ENCODE results near the gene DENND4A. TPM values are rescaled to one million over a fixed set of nuclear protein-coding genes. Genes with fewer than 3 reads are reported as not detected.
"Not testable (repeated sequence)": the region's sequence is repeated elsewhere in the genome, so short reads cannot be mapped to it uniquely, and the experiment has no call there.

Gene DENND4A
- total RNA-seq, 1 experiment from 2014 or later: 2.9 TPM

DNA sequence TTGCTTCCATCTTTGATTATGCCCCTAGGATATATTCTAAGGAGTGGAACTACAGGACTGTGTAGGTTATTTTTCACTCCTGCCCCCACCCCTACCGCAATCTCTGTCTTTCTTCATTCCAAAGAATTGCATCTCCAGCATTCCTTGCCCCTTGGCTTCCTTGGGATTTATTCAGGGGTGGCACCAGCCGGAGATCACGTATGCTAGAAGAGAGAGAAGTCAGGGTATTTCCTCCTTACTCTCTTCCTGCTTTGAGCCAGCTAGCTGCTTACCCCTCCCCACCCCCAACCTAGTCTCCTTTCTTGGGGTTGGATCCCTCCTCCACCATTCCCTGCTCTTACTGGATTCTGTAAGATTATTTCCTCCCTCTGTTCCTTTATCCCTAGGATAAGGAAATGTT is 35.0 kb upstream of the DENND4A start:
- H3K27me3 ChIP-seq (ENCODE audit: control insufficient read depth, insufficient read depth, low read length): no peaks in the 10 kb centered on the region
- H3K4me3 ChIP-seq (ENCODE audit: insufficient read depth, low read depth, low read length): no peak overlapping the region
- no peak for DNase-seq
- no peaks in the 10 kb centered on the region for H3K36me3 ChIP-seq (replicated peaks; ENCODE audit: control insufficient read depth, insufficient read depth, low read length)

DNA sequence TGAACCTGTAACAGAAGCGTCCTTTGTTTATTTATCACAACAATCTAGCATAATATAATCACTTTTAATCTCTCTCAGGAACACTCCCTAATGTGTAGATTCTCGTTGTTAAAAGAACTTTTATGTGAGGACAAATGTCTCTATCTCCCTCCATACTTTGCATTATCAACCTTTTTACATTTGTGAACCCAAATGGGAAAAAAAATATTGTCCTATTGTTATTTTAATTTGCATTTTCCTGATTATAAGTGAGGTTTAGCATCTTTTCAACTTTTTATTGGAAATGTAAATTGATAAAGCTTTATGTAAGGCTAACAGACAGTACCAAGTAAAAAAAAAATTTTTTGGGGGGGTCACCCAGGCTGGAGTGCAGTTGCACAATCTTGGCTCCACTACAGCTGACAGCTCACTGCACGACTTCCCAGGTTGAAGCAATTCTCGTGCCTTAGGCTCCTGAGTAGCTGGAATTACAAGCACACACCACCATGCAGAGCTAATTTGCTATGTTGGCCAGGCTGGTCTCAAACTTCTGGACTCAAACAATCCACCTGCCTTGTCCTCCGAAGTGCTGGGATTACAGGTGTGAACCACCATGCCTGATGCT is 33.0 kb upstream of the DENND4A start:
- no peaks in the 10 kb centered on the region for H3K27me3 ChIP-seq (ENCODE audit: control insufficient read depth, insufficient read depth, low read length)
- no peaks in the 10 kb centered on the region for H3K36me3 ChIP-seq (replicated peaks; ENCODE audit: control insufficient read depth, insufficient read depth, low read length)
- no peak for DNase-seq
- no peak overlapping the region for H3K4me3 ChIP-seq (ENCODE audit: insufficient read depth, low read depth, low read length)

GRCh38 chr15:65824031-65824743 is 32.1 kb upstream of the DENND4A start:
- DNase-seq: peak; percentile 47
- H3K4me3 ChIP-seq (ENCODE audit: insufficient read depth, low read depth, low read length): no peak overlapping the region
- no peaks in the 10 kb centered on the region for H3K36me3 ChIP-seq (replicated peaks; ENCODE audit: control insufficient read depth, insufficient read depth, low read length)
- no peaks in the 10 kb centered on the region for H3K27me3 ChIP-seq (ENCODE audit: control insufficient read depth, insufficient read depth, low read length)

- H3K4me3 ChIP-seq (ENCODE audit: insufficient read depth, low read depth, low read length): no peak overlapping the region
- no peaks in the 10 kb centered on the region for H3K27me3 ChIP-seq (ENCODE audit: control insufficient read depth, insufficient read depth, low read length)
- no peak for DNase-seq
- H3K36me3 ChIP-seq (replicated peaks; ENCODE audit: control insufficient read depth, insufficient read depth, low read length): no peaks in the 10 kb centered on the region
Measured at GRCh38 chr15:65822316-65822715, 30.2 kb upstream of the DENND4A start.

GRCh38 chr15:65821070-65821469 is 29.0 kb upstream of the DENND4A start:
- no peak overlapping the region for H3K4me3 ChIP-seq (ENCODE audit: insufficient read depth, low read depth, low read length)
- DNase-seq: no peak

DNA sequence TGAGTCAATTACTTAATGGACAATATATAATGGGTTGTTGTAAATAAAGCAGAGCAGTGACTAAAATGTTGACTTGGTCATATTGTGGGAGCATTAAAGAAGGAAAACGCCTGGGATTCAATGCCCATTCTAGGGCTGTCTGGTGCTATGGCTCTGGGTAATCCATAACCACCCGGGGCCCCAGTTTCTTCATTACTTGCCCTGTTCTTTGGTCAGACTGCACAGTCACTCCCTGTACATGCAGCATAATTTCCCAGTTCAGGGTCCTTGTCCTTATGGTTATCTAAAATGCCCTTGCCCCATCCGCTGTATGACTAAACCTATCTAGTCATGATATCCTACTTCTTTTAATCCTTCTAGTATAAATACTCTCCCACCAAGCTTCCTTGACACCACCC is 27.5 kb upstream of the DENND4A start:
- no peaks in the 10 kb centered on the region for H3K36me3 ChIP-seq (replicated peaks; ENCODE audit: control insufficient read depth, insufficient read depth, low read length)
- DNase-seq: no peak
- H3K27me3 ChIP-seq (ENCODE audit: control insufficient read depth, insufficient read depth, low read length): no peaks in the 10 kb centered on the region
- no peak overlapping the region for H3K4me3 ChIP-seq (ENCODE audit: insufficient read depth, low read depth, low read length)

More at GRCh38 chr15:65821070-65821469, 29.0 kb upstream of the DENND4A start:
- Histone ChIP-seq H3K27me3 (ENCODE audit: control insufficient read depth, insufficient read depth, low read length) (no peaks in the 10 kb centered on the region), H3K36me3 (replicated peaks; ENCODE audit: control insufficient read depth, insufficient read depth, low read length) (no peaks in the 10 kb centered on the region)

GRCh38 chr15:65818927-65819562 is 27.0 kb upstream of the DENND4A start:
- no peaks in the 10 kb centered on the region for H3K36me3 ChIP-seq (replicated peaks; ENCODE audit: control insufficient read depth, insufficient read depth, low read length)
- no peaks in the 10 kb centered on the region for H3K27me3 ChIP-seq (ENCODE audit: control insufficient read depth, insufficient read depth, low read length)
- DNase-seq: no peak
- H3K4me3 ChIP-seq (ENCODE audit: insufficient read depth, low read depth, low read length): no peak overlapping the region

DNA sequence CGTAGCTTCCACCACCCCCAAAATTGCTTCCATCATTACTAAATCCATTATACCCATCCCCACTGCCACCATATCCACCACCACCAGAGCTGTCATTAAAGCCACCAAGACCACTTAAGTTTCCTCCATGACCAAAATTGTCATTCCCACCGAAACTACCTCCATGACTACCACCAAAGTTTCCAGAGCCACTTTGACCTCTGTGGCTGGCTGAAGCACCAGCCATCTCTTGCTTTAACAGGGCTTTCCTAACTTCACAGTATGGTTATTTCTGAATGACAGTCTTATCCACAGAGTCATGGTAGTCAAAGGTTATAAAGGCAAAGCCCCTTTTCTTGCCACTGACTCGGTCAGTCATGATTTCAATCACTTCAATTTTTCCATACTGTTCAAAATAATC is 24.3 kb upstream of the DENND4A start:
- no peak for DNase-seq
- Histone ChIP-seq H3K27me3 (ENCODE audit: control insufficient read depth, insufficient read depth, low read length) (no peaks in the 10 kb centered on the region), H3K36me3 (replicated peaks; ENCODE audit: control insufficient read depth, insufficient read depth, low read length) (no peaks in the 10 kb centered on the region), H3K4me3 (ENCODE audit: insufficient read depth, low read depth, low read length) (no peak overlapping the region)

DNA sequence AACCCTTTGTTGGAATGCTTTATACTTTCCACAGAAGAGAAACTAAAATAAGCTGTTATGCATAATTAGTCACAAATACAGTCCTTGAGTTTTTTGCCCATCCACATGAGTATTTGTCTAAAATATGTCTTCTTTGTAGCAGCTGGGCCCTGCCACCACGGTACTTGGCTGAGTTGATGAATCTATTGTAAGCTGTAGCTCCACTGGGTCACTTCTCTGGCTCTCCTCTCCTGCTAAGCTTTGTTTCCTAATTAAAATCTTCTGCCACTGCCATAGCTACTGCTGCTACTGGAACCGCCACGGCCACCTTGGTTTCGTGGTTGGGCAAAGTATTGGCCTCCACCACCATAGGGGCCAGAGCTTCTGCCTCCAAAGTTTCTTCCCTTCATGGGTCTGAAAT is 23.9 kb upstream of the DENND4A start:
- not testable (repeated sequence) for H3K4me3 ChIP-seq (ENCODE audit: insufficient read depth, low read depth, low read length); H3K27me3 ChIP-seq (ENCODE audit: control insufficient read depth, insufficient read depth, low read length); DNase-seq; H3K36me3 ChIP-seq (replicated peaks; ENCODE audit: control insufficient read depth, insufficient read depth, low read length)

DNA sequence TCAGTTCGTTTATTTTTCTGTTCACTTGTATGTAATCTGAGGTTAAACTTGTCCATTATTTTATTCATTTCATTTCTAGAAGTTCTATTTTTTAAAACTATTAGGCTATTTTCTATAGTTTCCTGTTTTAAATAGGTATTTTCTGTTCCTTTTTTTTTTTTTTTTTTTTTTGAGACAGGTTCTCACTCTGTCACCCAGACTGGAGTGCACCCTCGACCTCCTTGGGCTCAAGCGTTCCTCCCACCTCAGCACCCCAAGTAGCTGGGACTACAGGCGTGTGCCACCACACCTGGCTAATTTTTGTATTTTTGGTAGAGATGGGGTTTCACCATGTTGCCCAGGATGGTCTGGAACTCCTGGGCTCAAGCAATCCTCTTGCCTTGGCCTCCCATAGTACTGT is 22.2 kb upstream of the DENND4A start:
- H3K36me3 ChIP-seq (replicated peaks; ENCODE audit: control insufficient read depth, insufficient read depth, low read length); H3K4me3 ChIP-seq (ENCODE audit: insufficient read depth, low read depth, low read length); H3K27me3 ChIP-seq (ENCODE audit: control insufficient read depth, insufficient read depth, low read length); DNase-seq: not testable (repeated sequence)

GRCh38 chr15:65812916-65813315 is 20.8 kb upstream of the DENND4A start:
- no peak for DNase-seq
- Histone ChIP-seq H3K4me3 (ENCODE audit: insufficient read depth, low read depth, low read length) (no peak overlapping the region), H3K27me3 (ENCODE audit: control insufficient read depth, insufficient read depth, low read length) (no peaks in the 10 kb centered on the region), H3K36me3 (replicated peaks; ENCODE audit: control insufficient read depth, insufficient read depth, low read length) (no peaks in the 10 kb centered on the region)

DNA sequence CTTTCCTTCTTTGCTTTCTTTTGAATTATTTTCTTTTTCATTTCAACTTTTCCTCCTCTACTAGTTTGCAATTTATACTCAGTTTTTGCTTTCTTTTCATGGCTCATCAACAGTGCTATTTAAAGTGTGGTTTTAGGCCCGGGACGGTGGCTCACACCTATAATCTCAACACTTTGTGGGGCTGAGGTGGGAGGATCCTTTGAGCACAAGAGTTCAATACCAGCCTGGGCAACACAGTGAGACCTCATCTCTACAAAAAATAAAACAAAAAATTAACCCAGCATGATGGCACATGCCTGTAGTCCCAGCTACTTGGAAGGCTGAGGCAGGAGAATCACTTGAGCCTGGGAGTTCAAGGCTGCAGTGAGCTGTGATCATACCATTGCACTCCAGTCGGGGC is 20.4 kb upstream of the DENND4A start:
- Histone ChIP-seq H3K36me3 (replicated peaks; ENCODE audit: control insufficient read depth, insufficient read depth, low read length) (no peaks in the 10 kb centered on the region), H3K27me3 (ENCODE audit: control insufficient read depth, insufficient read depth, low read length) (no peaks in the 10 kb centered on the region), H3K4me3 (ENCODE audit: insufficient read depth, low read depth, low read length) (no peak overlapping the region)
- DNase-seq: no peak

DNA sequence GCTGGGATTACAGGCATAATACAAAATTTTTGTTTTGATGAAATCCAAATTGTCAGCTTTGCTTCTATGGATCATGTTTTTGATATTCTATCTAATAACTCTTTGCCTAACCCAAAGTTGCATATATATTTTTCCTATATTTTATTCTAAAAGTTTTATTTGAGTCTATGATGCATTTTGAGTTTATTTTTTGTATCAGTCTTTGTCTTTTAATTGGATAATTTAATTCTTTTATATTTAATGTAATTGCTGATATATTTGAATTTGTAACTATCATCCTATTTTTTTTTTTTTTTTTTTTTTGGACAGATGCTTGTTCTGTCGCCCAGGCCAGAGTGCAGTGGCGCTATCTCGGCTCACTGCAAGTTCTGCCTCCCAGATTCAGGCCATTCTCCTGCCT is 19.7 kb upstream of the DENND4A start:
- DNase-seq: no peak
- H3K27me3 ChIP-seq (ENCODE audit: control insufficient read depth, insufficient read depth, low read length): no peaks in the 10 kb centered on the region
- H3K4me3 ChIP-seq (ENCODE audit: insufficient read depth, low read depth, low read length): no peak overlapping the region
- no peaks in the 10 kb centered on the region for H3K36me3 ChIP-seq (replicated peaks; ENCODE audit: control insufficient read depth, insufficient read depth, low read length)

DNA sequence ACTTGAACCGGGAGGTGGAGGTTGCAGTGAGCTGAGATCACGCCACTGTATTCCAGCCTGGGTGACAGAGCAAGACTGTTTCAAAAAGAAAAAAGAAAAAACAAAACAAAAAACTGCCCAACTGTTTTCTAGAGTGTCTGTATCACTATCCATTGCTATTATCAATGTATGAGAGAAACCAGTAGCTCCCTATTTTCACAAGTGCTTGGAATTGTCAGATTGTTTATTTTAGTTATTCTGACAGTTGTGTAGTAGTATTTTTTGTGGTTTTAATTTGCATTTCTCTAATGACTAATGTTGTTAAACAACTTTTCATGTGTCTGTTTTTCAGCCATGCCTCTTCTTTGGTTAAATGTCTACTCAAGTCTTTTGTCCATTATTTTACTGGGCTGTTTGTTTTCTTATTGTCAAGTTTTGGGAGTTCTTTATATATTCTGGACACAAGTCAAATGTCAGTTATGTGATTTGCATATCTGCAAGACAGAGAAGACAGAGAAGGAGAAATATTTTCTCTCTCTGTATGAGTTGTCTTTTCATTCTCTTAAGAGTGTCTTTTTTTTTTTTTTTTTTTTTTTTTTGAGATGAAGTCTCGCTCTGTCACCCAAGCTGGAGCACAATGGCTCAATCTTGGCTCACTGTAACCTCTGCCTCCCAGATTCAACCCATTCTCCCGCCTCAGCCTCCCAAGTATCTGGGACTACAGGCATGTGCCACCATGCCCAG is 19.1 kb upstream of the DENND4A start:
- H3K4me3 ChIP-seq (ENCODE audit: insufficient read depth, low read depth, low read length); DNase-seq; H3K36me3 ChIP-seq (replicated peaks; ENCODE audit: control insufficient read depth, insufficient read depth, low read length); H3K27me3 ChIP-seq (ENCODE audit: control insufficient read depth, insufficient read depth, low read length): not testable (repeated sequence)

DNA sequence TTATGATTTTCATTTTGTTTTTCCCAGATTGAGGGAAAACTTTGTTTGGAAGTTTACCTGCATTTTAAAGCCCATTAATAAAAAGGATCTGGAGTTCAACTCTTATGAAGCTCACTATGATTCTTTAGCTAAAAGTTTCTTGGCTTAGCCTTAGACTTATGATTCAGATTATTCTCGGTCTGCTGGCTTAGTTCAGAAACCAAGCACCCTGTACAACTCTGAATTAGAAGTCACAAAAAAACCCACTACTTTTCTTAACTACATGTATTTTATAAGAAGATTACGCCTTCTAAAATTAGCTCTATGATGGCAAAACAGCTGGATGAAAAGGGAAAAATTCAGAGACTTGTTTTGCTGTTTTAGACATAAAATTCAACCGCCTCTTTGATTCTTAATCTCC is 14.3 kb upstream of the DENND4A start:
- Histone ChIP-seq H3K36me3 (replicated peaks; ENCODE audit: control insufficient read depth, insufficient read depth, low read length) (no peaks in the 10 kb centered on the region), H3K27me3 (ENCODE audit: control insufficient read depth, insufficient read depth, low read length) (no peaks in the 10 kb centered on the region), H3K4me3 (ENCODE audit: insufficient read depth, low read depth, low read length) (no peak overlapping the region)
- no peak for DNase-seq
